Cerebellar cortex (tissue), 1 donor: ENCODE data around the gene ZDHHC18.
A peak's percentile ranks its signal among the peaks of the same experiment; 100 is the strongest.

Source experiments
- DNase-seq: peaks from one replicate; pipeline ENCODE4 v3.0.0-alpha.2; 2015; ENCODE audit warnings: low spot score

ZDHHC18 gene

GRCh38 chr1:26900001-26900814 lies 73.7 kb downstream of the ZDHHC18 start, which contains the start of gene GPATCH3:
Gene GPATCH3, minus strand, starts transcription at chr1:26900467. Its CDS starts 25 bp downstream, at chr1:26900442.
- peak; percentile 94 for DNase-seq

GRCh38 chr1:26900815-26901511 lies 74.5 kb downstream of the ZDHHC18 start:
- DNase-seq, result no peak
